NCI-H2196 treated with DMSO at 0.1 percent for 48 hours (cell line): ENCODE results near the gene LIPC.

Source experiments
- DNase-seq: peaks from one replicate; lab custom pipeline; 2025; ENCODE audit not compliant: unreplicated experiment; lab: John Stamatoyannopoulos, UW

The LIPC gene

DNA sequence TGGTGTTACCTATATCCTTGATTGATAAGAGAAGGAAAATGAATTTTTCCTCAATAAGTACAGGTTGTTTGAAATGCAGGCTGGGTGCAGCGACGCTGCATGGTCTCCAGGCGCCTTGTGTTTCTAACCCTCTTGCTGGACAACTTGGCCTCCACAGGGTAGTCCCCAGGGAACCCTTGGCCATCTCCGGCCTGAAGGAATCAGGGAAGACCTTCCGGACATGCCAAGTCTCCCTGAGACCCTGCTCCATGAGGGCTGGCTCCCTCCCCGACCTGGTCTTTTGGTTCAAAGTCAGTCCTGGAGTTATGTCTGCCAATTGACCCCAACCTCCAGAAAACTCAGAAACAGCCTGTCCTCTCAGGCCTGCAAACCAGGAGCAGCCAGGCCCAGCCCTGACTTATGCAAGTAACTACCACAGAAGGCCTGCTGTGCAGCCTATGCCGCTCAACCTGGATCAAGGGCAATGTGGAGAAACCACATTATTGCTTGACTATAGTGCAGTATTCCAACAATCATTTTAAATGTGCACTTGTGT lies 98.3 kb downstream of the LIPC start:
- DNase-seq: no peak

DNA sequence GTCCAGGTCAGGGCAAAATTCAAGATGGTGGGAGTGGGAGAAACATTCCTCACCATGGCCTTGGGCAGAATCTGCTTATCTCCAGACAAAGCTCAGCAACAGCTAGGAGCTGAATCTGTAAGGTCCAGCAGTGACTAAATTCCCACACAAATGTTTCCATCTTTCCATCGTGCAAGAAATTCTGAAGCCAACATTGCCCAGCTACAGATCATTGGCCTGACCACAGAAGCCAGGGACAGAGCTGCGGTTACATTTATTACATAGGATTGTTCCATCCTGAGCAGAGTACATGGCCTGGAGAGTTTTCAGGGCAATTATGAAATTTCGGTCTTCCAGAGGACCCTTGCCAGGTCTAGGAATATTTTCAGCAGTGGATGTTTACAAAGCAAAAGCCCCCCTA lies 100.3 kb downstream of the LIPC start:
- DNase-seq: no peak

DNA sequence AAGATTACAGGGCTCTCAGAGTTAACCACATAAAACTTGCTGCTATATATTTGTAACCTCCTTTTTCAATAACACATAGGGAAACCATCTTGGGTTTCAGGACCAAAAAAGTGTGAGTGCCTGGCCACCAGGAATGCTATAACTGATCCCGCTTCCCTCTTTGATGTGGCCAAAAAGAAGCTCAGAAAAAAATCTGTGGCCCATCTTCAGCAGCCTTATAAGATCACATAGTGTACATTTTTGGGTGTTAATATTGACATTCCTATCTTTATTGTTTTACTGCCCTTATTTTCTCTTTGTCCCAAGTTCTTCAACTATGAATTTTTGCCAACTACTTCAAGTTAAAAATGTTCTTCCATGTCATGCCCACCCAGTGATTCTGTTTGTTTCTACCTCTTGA lies 102.8 kb downstream of the LIPC start:
- DNase-seq: no peak

DNA sequence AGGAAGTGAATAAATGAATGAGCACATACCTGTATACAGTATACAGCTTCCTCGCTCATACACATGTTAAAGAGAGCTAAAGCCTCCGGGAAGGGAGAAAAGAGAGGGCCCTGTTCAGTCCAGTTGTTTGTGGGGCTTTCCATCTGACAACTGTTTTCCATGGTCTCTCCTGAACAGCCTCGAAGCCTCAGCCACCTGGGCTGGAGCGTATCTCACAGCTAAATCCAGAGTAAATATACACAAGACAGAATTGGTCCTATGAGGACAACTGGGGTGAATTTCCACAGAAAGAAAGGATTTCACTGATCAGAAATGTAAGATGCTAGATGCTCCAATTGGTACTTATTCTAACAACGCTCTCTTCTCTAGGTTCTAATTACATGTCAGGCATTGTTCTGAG lies 103.5 kb downstream of the LIPC start:
- DNase-seq: no peak

DNA sequence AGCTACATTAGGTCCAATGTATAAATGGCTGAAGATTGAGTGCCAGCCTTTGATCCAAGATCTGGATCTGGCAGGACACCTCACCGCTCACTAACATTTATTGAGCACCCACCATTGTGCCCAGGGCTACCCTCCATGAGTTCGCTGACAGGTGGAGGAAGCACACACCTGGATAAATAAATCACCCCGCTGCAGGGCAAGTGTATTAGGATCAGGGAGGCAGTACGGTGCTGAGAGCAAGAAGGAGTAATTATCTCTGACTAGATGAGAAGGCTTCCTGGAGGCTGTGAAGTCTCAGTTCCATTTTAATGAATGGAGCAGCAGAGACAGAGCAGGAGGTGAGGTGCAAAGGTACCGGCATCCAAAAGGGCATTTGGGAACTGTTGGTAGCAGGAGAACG lies 104.1 kb downstream of the LIPC start:
- no peak for DNase-seq

DNA sequence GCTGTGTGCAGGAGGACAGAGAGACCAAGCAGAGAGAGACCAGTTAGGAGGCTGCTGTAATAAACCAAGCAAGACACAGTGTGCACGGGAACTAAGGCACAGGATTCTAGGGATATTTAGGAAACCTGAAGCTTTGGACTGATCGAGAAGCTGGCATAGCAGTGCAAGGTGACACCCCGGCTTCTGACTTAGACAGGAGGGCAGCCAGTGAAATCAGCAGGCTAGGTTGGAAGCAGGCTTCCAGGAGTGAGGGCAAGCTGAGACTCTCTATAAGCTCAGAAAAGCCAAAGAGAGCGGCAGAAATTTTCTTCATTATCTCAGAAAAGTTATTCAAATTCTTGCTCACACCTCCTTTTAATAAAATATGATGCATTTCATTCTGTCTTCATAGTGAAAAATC lies 104.6 kb downstream of the LIPC start:
- no peak for DNase-seq

DNA sequence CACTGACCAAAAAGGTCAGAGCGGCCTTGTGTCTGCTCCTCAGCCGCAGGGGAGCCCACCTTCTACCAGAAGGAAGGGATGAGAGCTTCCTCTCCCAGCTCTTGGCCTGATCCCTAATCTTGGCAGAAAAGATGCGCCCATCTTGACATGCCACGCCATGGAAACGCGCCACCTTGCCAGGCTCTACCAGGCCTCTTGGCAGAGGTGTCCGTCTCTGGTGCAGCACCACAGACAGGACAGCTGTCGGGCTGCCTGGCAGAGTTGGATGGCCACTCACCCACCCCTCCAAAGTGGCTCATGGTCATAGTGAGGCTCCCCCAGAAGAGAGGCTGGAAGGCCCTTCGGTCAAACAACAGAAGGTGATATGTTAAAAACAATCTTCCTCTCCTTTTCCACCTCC lies 105.2 kb downstream of the LIPC start:
- no peak for DNase-seq

DNA sequence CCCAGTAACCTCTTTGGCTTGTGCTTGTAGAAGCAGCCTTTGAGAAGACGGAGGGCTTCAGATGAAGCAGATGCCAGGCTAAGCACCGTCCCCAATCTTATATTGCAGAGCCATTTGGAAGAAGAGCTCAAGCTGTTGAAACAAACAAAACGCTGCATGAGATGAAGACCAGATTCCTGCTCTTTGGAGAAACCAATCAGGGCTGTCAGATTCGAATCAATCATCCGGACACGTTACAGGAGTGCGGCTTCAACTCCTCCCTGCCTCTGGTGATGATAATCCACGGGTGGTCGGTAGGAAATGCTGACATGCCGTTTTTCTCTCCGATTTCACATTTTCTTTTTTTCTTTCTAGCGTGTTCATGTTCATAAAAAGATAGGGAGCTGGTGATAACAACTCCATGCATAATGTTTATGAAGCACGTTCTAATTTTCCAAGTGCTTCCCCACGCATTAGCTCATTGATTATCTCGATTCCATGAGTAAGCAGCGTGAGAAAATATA lies 106.5 kb downstream of the LIPC start:
- DNase-seq: no peak

DNA sequence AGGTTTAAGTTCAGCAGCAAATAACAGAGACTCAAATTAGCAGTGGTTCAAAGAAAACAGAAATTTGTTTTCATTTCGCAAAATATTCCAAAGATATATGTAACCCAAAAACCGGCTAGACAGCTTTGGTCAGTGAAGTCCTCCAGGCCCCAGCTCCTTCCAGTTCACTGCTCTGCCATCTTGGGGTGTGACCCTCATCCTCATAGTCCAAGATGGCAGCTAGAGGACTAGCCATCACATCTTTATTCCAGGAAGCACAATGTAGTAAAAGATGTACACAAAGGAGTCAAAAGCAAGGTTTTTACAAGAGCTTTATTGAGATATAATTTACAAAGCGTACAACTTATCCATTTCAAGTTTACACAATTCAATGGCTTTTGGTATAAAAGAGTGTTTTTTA lies 107.1 kb downstream of the LIPC start:
- DNase-seq: no peak

DNA sequence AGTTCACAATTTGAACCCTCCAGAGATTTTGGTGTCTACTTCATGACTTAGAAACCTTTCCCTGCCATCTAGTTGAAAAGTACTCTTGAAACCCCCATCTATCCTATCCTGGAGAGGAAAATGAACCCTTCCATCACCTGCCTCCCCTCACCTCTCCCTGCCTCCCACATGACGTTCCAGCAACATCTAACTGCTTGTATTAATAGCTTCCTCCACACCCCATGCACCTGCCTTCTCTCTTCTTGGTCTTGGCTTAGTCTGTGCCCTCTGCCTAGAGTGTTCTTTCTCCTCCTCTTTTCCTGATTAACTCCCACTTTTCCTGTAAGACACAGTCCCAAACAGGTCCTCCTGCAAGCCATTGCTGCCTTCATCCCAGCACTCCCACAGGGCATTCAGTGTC lies 107.8 kb downstream of the LIPC start:
- DNase-seq: no peak

DNA sequence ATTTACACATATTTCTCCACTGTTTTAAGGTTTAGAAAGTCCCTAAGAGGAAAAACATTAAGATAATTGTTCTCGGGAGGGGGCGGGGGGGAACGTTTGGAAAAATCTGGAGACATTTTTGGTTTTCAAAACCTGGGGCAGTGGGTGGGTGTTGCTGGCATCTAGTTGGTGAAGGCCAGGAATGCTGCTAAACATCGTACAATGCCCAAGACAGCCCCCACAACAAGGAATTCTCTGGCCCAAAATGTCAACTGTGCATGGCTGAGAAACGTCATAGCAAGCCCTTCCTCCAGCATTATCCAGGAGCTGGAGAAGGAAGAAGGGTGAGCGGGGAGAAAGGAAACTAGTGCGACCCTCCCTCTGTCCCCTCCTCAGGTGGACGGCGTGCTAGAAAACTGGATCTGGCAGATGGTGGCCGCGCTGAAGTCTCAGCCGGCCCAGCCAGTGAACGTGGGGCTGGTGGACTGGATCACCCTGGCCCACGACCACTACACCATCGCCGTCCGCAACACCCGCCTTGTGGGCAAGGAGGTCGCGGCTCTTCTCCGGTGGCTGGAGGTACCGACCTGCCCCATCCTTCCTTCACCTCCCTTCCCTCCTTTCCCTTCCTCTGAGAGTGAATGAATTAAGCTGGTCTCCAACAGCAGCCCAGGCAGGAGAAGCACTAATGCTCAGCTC lies 109.8 kb downstream of the LIPC start:
- no peak for DNase-seq

DNA sequence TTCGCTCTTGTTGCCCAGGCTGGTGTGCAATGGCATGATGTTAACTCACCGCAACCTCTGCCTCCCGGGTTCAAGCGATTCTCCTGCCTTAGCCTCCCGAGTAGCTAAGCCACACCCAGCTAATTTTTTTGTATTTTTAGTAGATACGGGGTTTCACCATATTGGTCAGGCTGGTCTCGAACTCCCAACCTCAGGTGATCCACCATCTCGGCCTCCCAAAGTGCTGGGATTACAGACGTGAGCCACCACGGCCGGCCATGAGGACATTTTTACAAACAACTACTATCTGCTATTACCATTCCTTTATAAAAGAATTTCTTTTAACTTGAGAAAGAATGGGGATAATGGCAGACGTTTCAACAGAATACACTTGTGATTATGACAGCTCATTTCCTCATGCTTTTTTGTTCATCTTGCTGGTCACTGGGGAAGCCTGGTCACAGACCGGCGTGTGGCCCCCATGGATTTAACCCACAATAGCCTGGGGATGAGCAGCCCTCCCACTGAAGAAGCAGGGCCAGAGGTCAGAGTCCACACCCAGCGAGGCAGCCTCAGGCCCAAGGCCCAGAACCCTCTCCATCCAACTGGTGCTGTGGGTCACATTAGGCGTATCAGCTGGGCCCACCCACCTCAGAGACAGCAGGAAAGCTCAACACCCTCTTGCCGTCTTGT lies 112.0 kb downstream of the LIPC start:
- DNase-seq: no peak

DNA sequence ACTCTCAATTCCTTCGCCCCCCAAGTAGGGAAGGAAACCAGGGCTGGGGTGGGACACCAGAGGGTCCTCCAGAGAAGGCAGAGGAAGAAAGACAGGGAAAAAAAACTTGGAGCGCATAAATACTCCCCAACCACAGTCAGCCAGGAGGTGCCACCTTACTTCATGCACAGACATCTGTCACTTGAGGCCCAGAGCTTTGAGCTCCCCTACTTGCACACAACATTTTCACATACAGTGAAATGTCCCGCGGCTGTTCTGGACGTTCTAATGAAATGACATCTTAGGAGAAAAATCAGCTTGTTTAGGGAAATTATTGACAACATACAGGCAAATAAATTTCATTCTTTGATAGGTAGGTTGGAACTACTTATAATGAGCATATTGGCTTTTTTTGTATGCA lies 113.0 kb downstream of the LIPC start:
- no peak for DNase-seq

DNA sequence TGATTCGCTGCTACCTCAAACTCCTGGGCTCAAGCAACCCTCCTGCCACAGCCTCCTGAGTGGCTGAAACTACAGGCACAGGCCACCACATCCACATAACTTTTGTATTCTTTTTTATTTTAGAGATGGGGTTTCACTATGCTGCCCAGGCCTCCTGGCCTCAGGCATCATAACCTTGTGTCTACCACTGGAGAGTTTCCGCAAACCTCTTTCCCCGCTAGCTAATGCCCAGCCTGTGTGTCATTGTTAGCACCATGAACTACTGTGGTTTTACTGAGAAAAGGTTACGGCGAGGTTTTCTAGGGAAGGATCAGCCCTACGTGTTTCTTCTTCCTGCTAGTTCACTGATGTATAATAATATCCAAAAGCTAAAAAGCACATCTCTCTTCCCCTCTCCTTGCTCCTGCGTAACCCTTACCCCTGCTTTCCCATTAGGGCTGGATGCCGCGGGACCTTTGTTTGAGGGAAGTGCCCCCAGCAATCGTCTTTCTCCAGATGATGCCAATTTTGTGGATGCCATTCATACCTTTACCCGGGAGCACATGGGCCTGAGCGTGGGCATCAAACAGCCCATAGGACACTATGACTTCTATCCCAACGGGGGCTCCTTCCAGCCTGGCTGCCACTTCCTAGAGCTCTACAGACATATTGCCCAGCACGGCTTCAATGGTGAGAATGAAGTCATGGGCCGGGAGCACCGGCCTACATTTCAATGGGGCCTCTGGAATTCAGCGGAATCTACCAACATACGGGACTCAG lies 113.7 kb downstream of the LIPC start:
- no peak for DNase-seq

DNA sequence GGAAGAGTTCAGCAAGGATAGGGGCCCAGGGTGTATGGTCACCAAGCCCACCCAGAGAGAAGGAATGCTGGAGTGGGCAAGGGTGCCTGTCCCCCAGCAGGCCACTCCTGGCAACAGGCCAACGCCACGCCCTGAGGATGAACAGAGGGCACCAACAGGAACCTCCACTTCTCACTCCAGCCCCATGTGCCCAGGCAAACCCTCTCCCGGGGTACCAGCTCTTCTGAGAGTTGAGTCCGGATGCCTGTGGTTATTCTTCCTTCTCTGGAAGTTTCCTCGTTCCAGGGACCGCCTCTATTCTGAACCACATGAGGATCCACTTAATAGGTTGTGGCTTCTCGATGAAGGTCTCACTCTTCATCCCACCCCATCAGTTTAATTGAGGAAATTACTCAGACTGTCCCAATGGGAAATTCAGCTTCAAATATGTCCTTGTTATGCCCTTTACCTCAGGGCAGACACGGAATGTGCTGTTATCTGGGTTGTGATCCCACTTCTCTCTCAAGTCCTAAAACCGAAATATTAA lies 114.3 kb downstream of the LIPC start:
- no peak for DNase-seq

DNA sequence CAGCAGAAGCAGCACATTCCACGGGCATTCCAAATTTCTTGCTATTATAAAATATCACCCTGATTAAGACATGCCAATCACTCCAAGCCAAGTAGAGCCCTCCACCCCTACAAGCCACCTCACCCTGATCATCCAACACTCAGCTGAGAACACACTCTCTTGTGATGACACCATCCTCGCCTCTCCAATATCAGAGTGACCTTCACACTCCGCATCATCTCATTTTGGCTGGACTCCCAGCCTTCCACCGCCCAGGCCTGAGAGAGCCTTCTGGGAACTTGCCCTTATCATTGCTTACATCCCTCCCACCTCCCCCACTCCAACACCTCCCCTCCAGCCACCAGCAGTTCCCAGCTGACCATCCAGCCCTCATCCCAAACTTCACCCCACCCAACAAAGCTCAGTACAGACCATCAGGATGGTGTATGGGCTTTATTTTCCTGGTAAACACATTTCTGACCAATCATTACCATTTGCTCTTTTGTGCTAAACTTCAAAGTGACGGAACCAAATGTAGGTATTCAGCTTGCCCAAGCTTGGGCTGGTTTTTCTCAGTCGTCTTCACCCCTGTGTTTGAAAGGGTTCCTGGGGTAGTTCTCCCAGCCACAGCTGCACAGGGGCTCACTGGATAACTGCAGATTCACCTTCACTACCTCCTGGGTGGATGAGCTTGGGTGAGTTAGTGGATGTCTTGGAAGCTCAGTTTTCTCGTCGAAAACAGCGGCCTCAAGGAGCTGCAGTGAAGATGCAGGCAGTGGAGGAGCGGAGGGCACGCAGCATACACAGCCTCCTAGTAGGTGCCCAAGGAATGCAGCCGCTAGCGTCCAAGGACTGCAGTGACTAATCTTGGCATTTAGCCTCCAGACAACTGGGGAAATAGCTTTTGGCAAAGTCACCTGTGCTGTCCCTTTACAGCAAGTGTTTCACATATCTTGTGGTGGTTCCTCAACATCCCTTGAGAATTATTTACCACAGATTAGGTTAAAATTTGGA lies 115.1 kb downstream of the LIPC start:
- no peak for DNase-seq

DNA sequence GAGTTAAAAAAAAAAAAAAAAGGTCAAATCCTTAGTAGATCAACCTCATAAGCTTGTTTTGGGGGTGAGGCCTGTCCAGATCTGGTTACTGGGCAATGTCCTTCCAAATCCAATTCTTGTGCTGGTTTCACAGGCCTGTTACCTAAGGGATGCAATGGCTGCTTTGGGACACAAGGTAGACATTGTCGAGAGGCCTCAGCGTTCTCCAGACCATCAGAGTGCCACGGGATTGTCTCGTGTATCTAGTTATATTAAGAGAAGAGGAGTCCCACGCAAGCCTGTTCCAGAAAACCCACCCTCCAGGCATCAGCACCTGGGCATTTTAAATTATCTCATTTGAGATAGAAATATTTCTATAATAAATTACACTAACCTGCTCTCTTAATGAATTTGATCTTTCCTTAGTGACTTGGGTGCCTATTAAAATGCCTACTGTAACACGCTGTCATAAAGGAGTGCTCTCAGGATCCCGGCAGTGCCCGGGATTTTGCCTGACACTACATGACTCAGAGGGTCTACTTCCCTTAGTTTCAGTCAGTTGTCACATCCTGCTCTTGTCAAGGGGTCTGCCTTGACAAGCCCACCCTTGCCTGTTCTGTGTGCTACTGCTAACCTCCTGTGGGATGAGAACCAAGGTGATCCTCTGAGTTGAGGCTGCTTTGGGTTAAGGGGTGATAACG lies 116.0 kb downstream of the LIPC start:
- no peak for DNase-seq

DNA sequence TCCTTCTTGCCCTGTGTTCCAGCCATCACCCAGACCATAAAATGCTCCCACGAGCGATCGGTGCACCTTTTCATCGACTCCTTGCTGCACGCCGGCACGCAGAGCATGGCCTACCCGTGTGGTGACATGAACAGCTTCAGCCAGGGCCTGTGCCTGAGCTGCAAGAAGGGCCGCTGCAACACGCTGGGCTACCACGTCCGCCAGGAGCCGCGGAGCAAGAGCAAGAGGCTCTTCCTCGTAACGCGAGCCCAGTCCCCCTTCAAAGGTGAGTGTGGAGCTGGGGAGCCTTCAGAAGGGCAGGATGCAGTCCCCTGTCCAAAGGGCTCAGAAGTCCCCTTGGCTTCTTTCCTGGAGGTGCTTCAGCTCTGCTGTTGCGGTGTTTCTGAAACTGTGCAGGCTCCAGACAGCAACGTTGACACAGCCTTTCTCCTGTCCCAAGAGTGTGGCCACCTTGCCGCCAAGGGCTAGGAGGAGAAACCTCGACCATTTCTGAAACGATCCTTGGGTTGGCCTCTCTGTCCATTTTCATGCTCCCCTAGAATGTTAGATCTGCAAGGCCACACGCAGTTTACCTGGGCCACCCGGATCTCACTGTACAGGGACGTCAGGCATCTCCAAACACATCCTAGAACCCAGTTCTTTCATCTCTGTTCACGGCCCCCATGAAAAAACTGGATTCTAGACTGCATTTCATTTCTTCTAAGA lies 116.7 kb downstream of the LIPC start:
- DNase-seq: no peak
